Upper lobe of left lung (tissue), 6 donors: ENCODE data around the gene EVA1A. TPM values are rescaled to one million over a fixed set of nuclear protein-coding genes. Genes with fewer than 3 reads are reported as not detected.
A peak's percentile ranks its signal among the peaks of the same experiment; 100 is the strongest.

Experiments
- ATAC-seq, 2 donors: fragments of 200-7000 bp; cut with Tn5 transposase; one replicate each; pipeline ENCODE4 v1.9.1; 2022; ENCODE audit warnings: mild to moderate bottlenecking in 2 of 2, moderate library complexity in 2 of 2; ENCODE audit not compliant: low FRiP score in 2 of 2
- DNase-seq, 2 donors: peaks; one replicate each; pipeline ENCODE4 v3.0.0-alpha.2; 2019 to 2020
- H3K27ac ChIP-seq, 4 donors: fragments of 200-600 bp; sonication (generic); one replicate each; pipeline ENCODE4 v1.5.1; 2016 to 2019
- H3K27me3 ChIP-seq, 4 donors: fragments of 200-600 bp; sonication (generic); one replicate each; pipeline ENCODE4 v1.5.1; 2017 to 2019
- H3K36me3 ChIP-seq, 4 donors: fragments of 200-600 bp; sonication (generic); one replicate each; pipeline ENCODE4 v1.5.1; 2016 to 2019
- H3K4me1 ChIP-seq, 4 donors: fragments of 200-600 bp; sonication (generic); one replicate each; pipeline ENCODE4 v1.5.1; 2018 to 2019
- H3K4me3 ChIP-seq, 4 donors: fragments of 200-600 bp; sonication (generic); one replicate each; pipeline ENCODE4 v1.5.1; 2017 to 2019; ENCODE audit warnings: mild to moderate bottlenecking in 2 of 4, moderate library complexity in 1 of 4
- H3K9me3 ChIP-seq, 4 donors: fragments of 200-600 bp; sonication (generic); one replicate each; pipeline ENCODE4 v1.5.1; 2018 to 2019
- CTCF ChIP-seq, 6 experiments: fragments of 450-650 bp in 4 of 6; fragments of 200-600 bp in 2 of 6; sonication (generic) in 2 of 6; IDR thresholded peaks; one replicate each; pipeline ENCODE4 v1.5.1; 2016 to 2019; ENCODE audit warnings: antibody characterized with exemption in 6 of 6
- EP300 ChIP-seq, 4 donors: sonication (generic); formaldehyde crosslinking; IDR thresholded peaks; one replicate each; pipeline ENCODE4 v1.5.1; 2017; ENCODE audit warnings: antibody characterized with exemption in 4 of 4, control low read depth in 2 of 4
- POLR2A ChIP-seq, 4 donors: fragments of 450-650 bp; IDR thresholded peaks; one replicate each; pipeline ENCODE4 v1.5.1; 2016 to 2017; ENCODE audit warnings: antibody characterized with exemption in 4 of 4, mild to moderate bottlenecking in 2 of 4
- POLR2AphosphoS5 ChIP-seq, 2 donors: sonication (generic); formaldehyde crosslinking; IDR thresholded peaks; one replicate each; pipeline ENCODE4 v1.5.1; 2017; ENCODE audit warnings: antibody characterized with exemption in 2 of 2
- WGBS, 2 donors: methylation state at CpG; one replicate each; pipeline ENCODE4 v1.1.5; 2017 to 2018; 5-methylcytosine and 5-hydroxymethylcytosine counted together
- total RNA-seq, 6 donors: library from RNA; depleted of rRNA in 4 of 6; stranded (reverse); fragments of >200 nt in 4 of 6; gene quantifications; one replicate each; pipeline versions ENCODE4 v1.1.0 to v1.2.1, GENCODE V29; 2016 to 2021
- donor health status: DM: no; HTN: no; CAD: no; lungs with moderate emphysema.
- donor health status: DM: no; HTN: yes; CAD: no; lungs with severe emphysema.

EVA1A gene
- total RNA-seq, 6 donors from 2014 or later, result 30.4 to 96.9 (median 55.0) TPM

- ATAC-seq (no peak), DNase-seq (no peak)
- Histone ChIP-seq H3K36me3 (no peaks in the 10 kb centered on the region), H3K27ac (no peak overlapping the region), H3K4me3 (no peak overlapping the region), H3K4me1 (no peaks in the 10 kb centered on the region), H3K27me3 (no peaks in the 10 kb centered on the region), H3K9me3 (no peaks in the 10 kb centered on the region)
- 90 to 98% methylated on average over 5 of the region's 5 CpGs for WGBS, 2 donors
- TF ChIP-seq POLR2AphosphoS5 (IDR thresholded peaks at IDR 0.05) (no peak), CTCF (IDR thresholded peaks at IDR 0.05) (no peak), POLR2A (IDR thresholded peaks at IDR 0.05) (no peak), EP300 (IDR thresholded peaks at IDR 0.05) (no peak)
Observed at GRCh38 chr2:75592888-75593287, 32.1 kb upstream of the EVA1A start.

GRCh38 chr2:75592030-75592429 is 31.3 kb upstream of the EVA1A start:
- H3K27ac ChIP-seq, result no peak overlapping the region
- WGBS, 2 donors, result 45 to 59% methylated on average over 4 of the region's 4 CpGs

GRCh38 chr2:75589391-75590105 is 28.8 kb upstream of the EVA1A start:
- Histone ChIP-seq H3K4me3 (no peak overlapping the region), H3K27me3 (no peaks in the 10 kb centered on the region), H3K4me1 (no peaks in the 10 kb centered on the region), H3K36me3 (no peaks in the 10 kb centered on the region), H3K9me3 (no peaks in the 10 kb centered on the region), H3K27ac (peak overlapping the region in 2 of 4 donors; percentile 10 to 56)
- TF ChIP-seq EP300 (IDR thresholded peaks at IDR 0.05), result no peak
- no peak for TF ChIP-seq CTCF (IDR thresholded peaks at IDR 0.05)
- TF ChIP-seq POLR2A (IDR thresholded peaks at IDR 0.05), result no peak
- no peak for TF ChIP-seq POLR2AphosphoS5 (IDR thresholded peaks at IDR 0.05)
- WGBS, 2 donors, result 55 to 60% methylated on average over 4 of the region's 4 CpGs
- DNase-seq, result no peak
- ATAC-seq, result peak in 1 of 2 donors; percentile 22

More at GRCh38 chr2:75592030-75592429, 31.3 kb upstream of the EVA1A start:
- H3K4me1 ChIP-seq, result no peaks in the 10 kb centered on the region
- no peak overlapping the region for H3K4me3 ChIP-seq
- TF ChIP-seq POLR2A (IDR thresholded peaks at IDR 0.05) (no peak), EP300 (IDR thresholded peaks at IDR 0.05) (no peak), POLR2AphosphoS5 (IDR thresholded peaks at IDR 0.05) (no peak), CTCF (IDR thresholded peaks at IDR 0.05) (no peak)
- no peaks in the 10 kb centered on the region for H3K36me3 ChIP-seq
- no peak for ATAC-seq
- no peak for DNase-seq
- no peaks in the 10 kb centered on the region for H3K27me3 ChIP-seq
- no peaks in the 10 kb centered on the region for H3K9me3 ChIP-seq

GRCh38 chr2:75587954-75588587 is 27.3 kb upstream of the EVA1A start:
- DNase-seq (no peak), ATAC-seq (no peak)
- no peak overlapping the region for H3K27ac ChIP-seq
- H3K9me3 ChIP-seq, result no peaks in the 10 kb centered on the region
- no peak for TF ChIP-seq CTCF (IDR thresholded peaks at IDR 0.05)
- peak in 1 of 4 donors; percentile 26 for TF ChIP-seq EP300 (IDR thresholded peaks at IDR 0.05)
- no peaks in the 10 kb centered on the region for H3K36me3 ChIP-seq
- H3K4me3 ChIP-seq, result no peak overlapping the region
- H3K27me3 ChIP-seq, result no peaks in the 10 kb centered on the region
- WGBS, 2 donors, result 81 to 84% methylated on average over 5 of the region's 5 CpGs
- H3K4me1 ChIP-seq, result no peaks in the 10 kb centered on the region
